MM.1S (cell line): ENCODE results near the gene FGGY.
"Not testable (repeated sequence)": the region's sequence is repeated elsewhere in the genome, so short reads cannot be mapped to it uniquely, and the experiment has no call there.

Experiments
- EZH2phosphoT487 ChIP-seq: fragments of 300-600 bp; sonication (generic); IDR thresholded peaks from 2 replicates; pipeline ENCODE4 v1.6.1; 2018; ENCODE audit warnings: antibody characterized with exemption, low read length
- TF ChIP-seq, protein P1 (sequence below): fragments of 300-600 bp; sonication (generic); IDR thresholded peaks from 2 replicates; pipeline ENCODE4 v1.5.1; 2016; ENCODE audit warnings: antibody characterized with exemption, low read length, mixed read lengths

DNA sequence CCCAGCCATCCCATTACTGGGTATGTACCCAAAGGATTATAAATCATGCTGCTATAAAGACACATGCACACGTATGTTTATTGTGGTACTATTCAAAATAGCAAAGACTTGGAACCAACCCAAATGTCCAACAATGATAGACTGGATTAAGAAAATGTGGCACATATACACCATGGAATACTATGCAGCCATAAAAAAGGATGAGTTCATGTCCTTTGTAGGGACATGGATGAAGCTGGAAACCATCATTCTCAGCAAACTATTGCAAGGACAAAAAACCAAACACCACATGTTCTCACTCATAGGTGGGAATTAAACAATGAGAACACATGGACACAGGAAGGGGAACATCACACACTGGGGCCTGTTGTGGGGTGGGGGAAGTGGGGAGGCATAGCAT, 40.5 kb upstream of the FGGY start:
- TF ChIP-seq, protein P1, sequence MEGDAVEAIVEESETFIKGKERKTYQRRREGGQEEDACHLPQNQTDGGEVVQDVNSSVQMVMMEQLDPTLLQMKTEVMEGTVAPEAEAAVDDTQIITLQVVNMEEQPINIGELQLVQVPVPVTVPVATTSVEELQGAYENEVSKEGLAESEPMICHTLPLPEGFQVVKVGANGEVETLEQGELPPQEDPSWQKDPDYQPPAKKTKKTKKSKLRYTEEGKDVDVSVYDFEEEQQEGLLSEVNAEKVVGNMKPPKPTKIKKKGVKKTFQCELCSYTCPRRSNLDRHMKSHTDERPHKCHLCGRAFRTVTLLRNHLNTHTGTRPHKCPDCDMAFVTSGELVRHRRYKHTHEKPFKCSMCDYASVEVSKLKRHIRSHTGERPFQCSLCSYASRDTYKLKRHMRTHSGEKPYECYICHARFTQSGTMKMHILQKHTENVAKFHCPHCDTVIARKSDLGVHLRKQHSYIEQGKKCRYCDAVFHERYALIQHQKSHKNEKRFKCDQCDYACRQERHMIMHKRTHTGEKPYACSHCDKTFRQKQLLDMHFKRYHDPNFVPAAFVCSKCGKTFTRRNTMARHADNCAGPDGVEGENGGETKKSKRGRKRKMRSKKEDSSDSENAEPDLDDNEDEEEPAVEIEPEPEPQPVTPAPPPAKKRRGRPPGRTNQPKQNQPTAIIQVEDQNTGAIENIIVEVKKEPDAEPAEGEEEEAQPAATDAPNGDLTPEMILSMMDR, result not testable (repeated sequence)
- not testable (repeated sequence) for TF ChIP-seq EZH2phosphoT487
